Measurements from ENCODE around the gene CARM1. TPM values are rescaled to one million over a fixed set of nuclear protein-coding genes. Genes with fewer than 3 reads are reported as not detected.

CARM1 gene
- total and polyA plus RNA-seq, 8 donors = 13.0 to 24.7 (median 16.6) TPM

GRCh38 chr19:10828981-10829821 is 42.2 kb upstream of the CARM1 start:
- no peaks in the 10 kb centered on the region for H3K4me1 ChIP-seq
- H3K4me3 ChIP-seq = no peak overlapping the region
- no peak overlapping the region for H3K27ac ChIP-seq
- no peaks in the 10 kb centered on the region for H3K27me3 ChIP-seq
- 92 to 93% methylated on average over 25 to 26 of the region's 26 CpGs for WGBS, 2 donors
- intact Hi-C loops (cut with DNase I) = no loop called here
- no peak for TF ChIP-seq CTCF (IDR thresholded peaks at IDR 0.05)
- DNase-seq = peak in 1 of 6 donors; percentile 72
- FAIRE-seq = no peak
- ATAC-seq = peak in 2 of 4 donors; percentile 4
- H3K36me3 ChIP-seq = peaks cover 2 to 59% (median 12%) of the 10 kb centered on the region in 3 donors
- no peaks in the 10 kb centered on the region for H3K9me3 ChIP-seq

DNA sequence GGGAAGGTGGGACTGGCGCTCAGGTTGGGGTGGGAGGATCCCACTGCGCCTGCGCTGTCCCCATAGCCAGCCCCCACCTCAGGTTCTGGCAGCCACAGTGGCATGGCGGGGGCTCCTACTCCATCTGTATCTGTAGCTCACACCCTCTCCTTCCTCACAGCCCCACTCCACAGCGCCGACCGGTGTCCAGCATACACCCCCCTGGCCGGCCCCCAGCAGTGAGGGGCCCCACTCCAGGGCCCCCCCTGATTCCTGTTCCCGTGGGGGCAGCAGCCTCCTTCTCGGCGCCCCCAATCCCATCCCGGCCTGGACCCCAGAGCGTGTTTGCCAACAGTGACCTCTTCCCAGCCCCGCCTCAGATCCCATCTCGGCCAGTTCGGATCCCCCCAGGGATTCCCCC is 41.4 kb upstream of the CARM1 start:
- DNase-seq = peak in 1 of 6 donors; percentile 69
- no peaks in the 10 kb centered on the region for H3K9me3 ChIP-seq
- peaks cover 2 to 52% (median 6%) of the 10 kb centered on the region in 3 donors for H3K36me3 ChIP-seq
- H3K4me1 ChIP-seq = no peaks in the 10 kb centered on the region
- FAIRE-seq = no peak
- H3K27ac ChIP-seq = no peak overlapping the region
- 90 to 92% methylated on average over 13 to 16 of the region's 16 CpGs for WGBS, 2 donors
- TF ChIP-seq CTCF (IDR thresholded peaks at IDR 0.05) = no peak
- H3K27me3 ChIP-seq = no peaks in the 10 kb centered on the region
- H3K4me3 ChIP-seq = no peak overlapping the region
- ATAC-seq = no peak
- intact Hi-C loops (cut with DNase I) = loop anchor here in 1 of 3 donors (10.0 kb wide), 1 partner anchor 115 kb away; the partner anchor contains the start of gene DNM2

DNA sequence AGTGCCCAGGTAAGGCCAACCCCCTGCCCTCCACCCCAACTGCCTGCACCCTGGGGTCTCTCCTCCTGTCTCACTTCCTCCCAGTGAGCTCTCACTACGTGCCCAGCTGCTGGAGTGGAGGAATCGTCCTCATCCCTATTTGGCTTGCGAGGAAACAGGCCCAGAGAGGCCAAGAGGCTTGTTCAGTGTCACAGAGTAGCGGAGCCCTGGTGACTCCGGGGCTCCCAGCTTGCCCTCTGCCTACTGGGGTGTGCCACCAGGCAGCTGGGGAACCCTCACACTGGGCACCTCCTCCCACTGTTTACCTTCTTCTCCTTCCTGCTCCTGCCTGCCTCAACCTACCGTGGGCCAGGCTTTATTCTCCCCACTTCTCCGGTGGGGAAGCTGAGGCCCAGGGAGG is 41.0 kb upstream of the CARM1 start:
- H3K4me3 ChIP-seq = no peak overlapping the region
- intact Hi-C loops (cut with DNase I) = loop anchor here in 1 of 3 donors (10.0 kb wide), 1 partner anchor 116 kb away; the partner anchor contains the start of gene DNM2
- FAIRE-seq (no peak), DNase-seq (peak in 1 of 6 donors; percentile 58), ATAC-seq (no peak)
- 84 to 85% methylated on average over 7 of the region's 7 CpGs for WGBS, 2 donors
- no peaks in the 10 kb centered on the region for H3K27me3 ChIP-seq
- no peaks in the 10 kb centered on the region for H3K4me1 ChIP-seq
- no peak for TF ChIP-seq CTCF (IDR thresholded peaks at IDR 0.05)
- peaks cover 2 to 48% (median 2%) of the 10 kb centered on the region in 3 donors for H3K36me3 ChIP-seq
- H3K9me3 ChIP-seq = no peaks in the 10 kb centered on the region
- no peak overlapping the region for H3K27ac ChIP-seq

- no peak for TF ChIP-seq CTCF (IDR thresholded peaks at IDR 0.05)
- Histone ChIP-seq H3K27me3 (no peaks in the 10 kb centered on the region), H3K36me3 (peaks cover 0 to 40% (median 2%) of the 10 kb centered on the region in 3 donors), H3K4me3 (no peak overlapping the region), H3K4me1 (no peaks in the 10 kb centered on the region), H3K27ac (no peak overlapping the region), H3K9me3 (no peaks in the 10 kb centered on the region)
- 84 to 89% methylated on average over 31 to 33 of the region's 33 CpGs for WGBS, 2 donors
- intact Hi-C loops (cut with DNase I) = loop anchor here in 1 of 3 donors (10.0 kb wide), 1 partner anchor 116 kb away; the partner anchor contains the start of gene DNM2
- ATAC-seq (no peak), DNase-seq (peak in 1 of 6 donors; percentile 76), FAIRE-seq (no peak)
These were observed 40.2 kb upstream of the CARM1 start for GRCh38 chr19:10830931-10831779.
